ENCODE results near the gene FSTL4.

Gene FSTL4

GRCh38 chr5:133562554-133562953 lies 49.8 kb downstream of the FSTL4 start:
- TF ChIP-seq CTCF (IDR thresholded peaks at IDR 0.05; ENCODE audit: low read length, missing control alignments), result no peak
- no peak overlapping the region for H3K4me3 ChIP-seq (replicated peaks; ENCODE audit: low read depth, low read length)
- no peak for DNase-seq (ENCODE audit: low read depth)

GRCh38 chr5:133559960-133560359 lies 52.4 kb downstream of the FSTL4 start:
- no peak overlapping the region for H3K4me3 ChIP-seq (replicated peaks; ENCODE audit: low read depth, low read length)
- no peak for TF ChIP-seq CTCF (IDR thresholded peaks at IDR 0.05; ENCODE audit: low read length, missing control alignments)
- no peak for DNase-seq (ENCODE audit: low read depth)

- TF ChIP-seq CTCF (IDR thresholded peaks at IDR 0.05; ENCODE audit: low read length, missing control alignments), result no peak
- H3K4me3 ChIP-seq (replicated peaks; ENCODE audit: low read depth, low read length), result no peak overlapping the region
- no peak for DNase-seq (ENCODE audit: low read depth)
Observed at GRCh38 chr5:133556551-133556950, 55.8 kb downstream of the FSTL4 start.

- no peak overlapping the region for H3K4me3 ChIP-seq (replicated peaks; ENCODE audit: low read depth, low read length)
- no peak for TF ChIP-seq CTCF (IDR thresholded peaks at IDR 0.05; ENCODE audit: low read length, missing control alignments)
- DNase-seq (ENCODE audit: low read depth), result no peak
Observed at GRCh38 chr5:133554279-133554678, 58.1 kb downstream of the FSTL4 start.

GRCh38 chr5:133552925-133553525 lies 59.3 kb downstream of the FSTL4 start:
- peak; percentile 49 for DNase-seq (ENCODE audit: low read depth)
- H3K4me3 ChIP-seq (replicated peaks; ENCODE audit: low read depth, low read length), result no peak overlapping the region
- TF ChIP-seq CTCF (IDR thresholded peaks at IDR 0.05; ENCODE audit: low read length, missing control alignments), result peak; percentile 65

GRCh38 chr5:133546500-133546899 lies 65.8 kb downstream of the FSTL4 start:
- no peak for DNase-seq (ENCODE audit: low read depth)
- no peak for TF ChIP-seq CTCF (IDR thresholded peaks at IDR 0.05; ENCODE audit: low read length, missing control alignments)
- no peak overlapping the region for H3K4me3 ChIP-seq (replicated peaks; ENCODE audit: low read depth, low read length)

- no peak overlapping the region for H3K4me3 ChIP-seq (replicated peaks; ENCODE audit: low read depth, low read length)
- no peak for DNase-seq (ENCODE audit: low read depth)
- no peak for TF ChIP-seq CTCF (IDR thresholded peaks at IDR 0.05; ENCODE audit: low read length, missing control alignments)
Observed at GRCh38 chr5:133544346-133544745, 68.0 kb downstream of the FSTL4 start.
